ENCODE measurements around the gene ARMH1.

- TF ChIP-seq CTCF (IDR thresholded peaks at IDR 0.05): no peak
- TF ChIP-seq POLR2A (IDR thresholded peaks at IDR 0.05): no peak
These were observed 59.3 kb downstream of the ARMH1 start for GRCh38 chr1:44733784-44734183.

Data from transverse colon (tissue), 3 donors.